Islet precursor cell (in vitro differentiated cells): ENCODE results near the gene CHD5.

Experiments used
- DNase-seq: peaks from one replicate; pipeline ENCODE4 v3.0.0-alpha.2; 2018

The CHD5 gene

GRCh38 chr1:6096243-6097116 lies 83.6 kb downstream of the CHD5 start:
- DNase-seq, result no peak

GRCh38 chr1:6095511-6096242 lies 84.4 kb downstream of the CHD5 start:
- DNase-seq, result no peak

GRCh38 chr1:6094801-6095505 lies 85.2 kb downstream of the CHD5 start:
- no peak for DNase-seq

GRCh38 chr1:6094246-6094645 lies 85.9 kb downstream of the CHD5 start:
- DNase-seq, result no peak

GRCh38 chr1:6093611-6094010 lies 86.5 kb downstream of the CHD5 start:
- no peak for DNase-seq

GRCh38 chr1:6093071-6093470 lies 87.0 kb downstream of the CHD5 start:
- DNase-seq, result no peak

- DNase-seq, result no peak
Measured at GRCh38 chr1:6092211-6092610, 87.9 kb downstream of the CHD5 start.

GRCh38 chr1:6091823-6092109 lies 88.4 kb downstream of the CHD5 start:
- DNase-seq, result no peak

- DNase-seq, result no peak
Measured at GRCh38 chr1:6090996-6091822, 88.9 kb downstream of the CHD5 start.

- no peak for DNase-seq
Measured at GRCh38 chr1:6090288-6090687, 89.8 kb downstream of the CHD5 start.

GRCh38 chr1:6088956-6089355 lies 91.2 kb downstream of the CHD5 start:
- no peak for DNase-seq

GRCh38 chr1:6087958-6088357 lies 92.2 kb downstream of the CHD5 start:
- DNase-seq, result no peak

GRCh38 chr1:6087377-6087772 lies 92.7 kb downstream of the CHD5 start:
- no peak for DNase-seq

GRCh38 chr1:6086762-6087376 lies 93.3 kb downstream of the CHD5 start:
- DNase-seq, result no peak

- no peak for DNase-seq
Measured at GRCh38 chr1:6086358-6086757, 93.8 kb downstream of the CHD5 start.

GRCh38 chr1:6085666-6086065 lies 94.5 kb downstream of the CHD5 start:
- no peak for DNase-seq

GRCh38 chr1:6084781-6085495 lies 95.2 kb downstream of the CHD5 start:
- no peak for DNase-seq

GRCh38 chr1:6083801-6084446 lies 96.2 kb downstream of the CHD5 start:
- DNase-seq, result no peak

GRCh38 chr1:6083385-6083784 lies 96.7 kb downstream of the CHD5 start:
- no peak for DNase-seq

GRCh38 chr1:6082430-6082971 lies 97.6 kb downstream of the CHD5 start:
- DNase-seq, result no peak

- no peak for DNase-seq
Measured at GRCh38 chr1:6081901-6082300, 98.2 kb downstream of the CHD5 start.
